RKO (cell line): Measurements from ENCODE around the gene KCNN3.

ENCODE experiments used
- DNase-seq: peaks from one replicate; pipeline ENCODE4 v3.0.0-alpha.2; 2016; ENCODE audit warnings: low spot score

The KCNN3 gene

GRCh38 chr1:154770897-154771594 lies 99.0 kb downstream of the KCNN3 start:
- DNase-seq, result no peak

GRCh38 chr1:154769193-154769895 lies 100.7 kb downstream of the KCNN3 start:
- no peak for DNase-seq

GRCh38 chr1:154768456-154769125 lies 101.5 kb downstream of the KCNN3 start:
- no peak for DNase-seq

- no peak for DNase-seq
Observed at GRCh38 chr1:154767315-154768240, 102.5 kb downstream of the KCNN3 start.

- DNase-seq, result peak; percentile 31
Observed at GRCh38 chr1:154765970-154766369, 104.1 kb downstream of the KCNN3 start.

- no peak for DNase-seq
Observed at GRCh38 chr1:154764773-154765172, 105.3 kb downstream of the KCNN3 start.

GRCh38 chr1:154764181-154764580 lies 105.9 kb downstream of the KCNN3 start:
- no peak for DNase-seq

GRCh38 chr1:154760469-154760933 lies 109.6 kb downstream of the KCNN3 start:
- DNase-seq, result no peak

- no peak for DNase-seq
Observed at GRCh38 chr1:154759793-154760192, 110.3 kb downstream of the KCNN3 start.

GRCh38 chr1:154759196-154759595 lies 110.9 kb downstream of the KCNN3 start:
- DNase-seq, result no peak

- no peak for DNase-seq
Observed at GRCh38 chr1:154758346-154758745, 111.7 kb downstream of the KCNN3 start.

GRCh38 chr1:154756793-154757548 lies 113.1 kb downstream of the KCNN3 start:
- no peak for DNase-seq

GRCh38 chr1:154755858-154756730 lies 114.0 kb downstream of the KCNN3 start:
- peak; percentile 13 for DNase-seq

- DNase-seq, result no peak
Observed at GRCh38 chr1:154753426-154753825, 116.7 kb downstream of the KCNN3 start.

- DNase-seq, result no peak
Observed at GRCh38 chr1:154752273-154753030, 117.6 kb downstream of the KCNN3 start.

GRCh38 chr1:154751690-154752089 lies 118.4 kb downstream of the KCNN3 start:
- DNase-seq, result no peak

GRCh38 chr1:154750681-154751665 lies 119.1 kb downstream of the KCNN3 start:
- DNase-seq, result no peak
